Thyroid gland (tissue), 4 donors: ENCODE measurements around the gene IPO5.

Experiments used
- POLR2A ChIP-seq, 2 donors: fragments of 450-650 bp; IDR thresholded peaks; one replicate each; pipeline ENCODE4 v1.6.1; 2017; ENCODE audit warnings: antibody characterized with exemption in 2 of 2, mild to moderate bottlenecking in 2 of 2, moderate library complexity in 1 of 2
- TF ChIP-seq, protein P1 (sequence below), 6 experiments: fragments of 200-600 bp in 3 of 6; fragments of 450-650 bp in 3 of 6; sonication (generic) in 3 of 6; IDR thresholded peaks; one replicate each; pipeline ENCODE4 v1.5.1; 2016 to 2019; ENCODE audit warnings: antibody characterized with exemption in 6 of 6, mild to moderate bottlenecking in 2 of 6, inconsistent platforms in 1 of 6, moderate library complexity in 1 of 6

DNA sequence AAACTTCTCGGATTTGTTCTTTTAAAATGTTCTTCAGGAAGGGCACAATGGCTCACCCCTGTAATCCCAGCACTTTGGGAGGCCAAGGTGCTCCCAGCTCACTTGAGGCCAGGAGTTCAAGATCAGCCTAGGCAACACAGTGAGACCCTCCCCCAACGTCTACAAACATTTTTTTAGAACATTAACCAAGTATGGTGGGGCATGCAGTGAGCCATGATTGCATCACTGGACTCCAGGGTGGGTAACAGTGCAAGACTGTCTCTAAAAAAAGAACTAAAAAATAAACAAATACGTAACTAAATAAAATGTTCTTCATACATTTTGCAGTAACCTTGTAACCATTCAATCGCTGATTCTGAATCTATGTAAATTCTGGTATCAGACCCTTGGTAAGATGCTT lies 2.1 kb upstream of the IPO5 start:
- TF ChIP-seq, protein P1, sequence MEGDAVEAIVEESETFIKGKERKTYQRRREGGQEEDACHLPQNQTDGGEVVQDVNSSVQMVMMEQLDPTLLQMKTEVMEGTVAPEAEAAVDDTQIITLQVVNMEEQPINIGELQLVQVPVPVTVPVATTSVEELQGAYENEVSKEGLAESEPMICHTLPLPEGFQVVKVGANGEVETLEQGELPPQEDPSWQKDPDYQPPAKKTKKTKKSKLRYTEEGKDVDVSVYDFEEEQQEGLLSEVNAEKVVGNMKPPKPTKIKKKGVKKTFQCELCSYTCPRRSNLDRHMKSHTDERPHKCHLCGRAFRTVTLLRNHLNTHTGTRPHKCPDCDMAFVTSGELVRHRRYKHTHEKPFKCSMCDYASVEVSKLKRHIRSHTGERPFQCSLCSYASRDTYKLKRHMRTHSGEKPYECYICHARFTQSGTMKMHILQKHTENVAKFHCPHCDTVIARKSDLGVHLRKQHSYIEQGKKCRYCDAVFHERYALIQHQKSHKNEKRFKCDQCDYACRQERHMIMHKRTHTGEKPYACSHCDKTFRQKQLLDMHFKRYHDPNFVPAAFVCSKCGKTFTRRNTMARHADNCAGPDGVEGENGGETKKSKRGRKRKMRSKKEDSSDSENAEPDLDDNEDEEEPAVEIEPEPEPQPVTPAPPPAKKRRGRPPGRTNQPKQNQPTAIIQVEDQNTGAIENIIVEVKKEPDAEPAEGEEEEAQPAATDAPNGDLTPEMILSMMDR (IDR thresholded peaks at IDR 0.05) = no peak
- no peak for TF ChIP-seq POLR2A (IDR thresholded peaks at IDR 0.05)
